ENCODE measurements around the gene DNAH14.
"Not testable (repeated sequence)": the region's sequence is repeated elsewhere in the genome, so short reads cannot be mapped to it uniquely, and the experiment has no call there.

DNAH14 gene

GRCh38 chr1:224929335-224930237, at the start of gene DNAH14:
Gene DNAH14, plus strand, starts transcription at chr1:224929675. Its CDS starts 23,028 bp downstream, at chr1:224952703.
- peak; percentile 2 for DNase-seq (ENCODE audit: low spot score)

DNA sequence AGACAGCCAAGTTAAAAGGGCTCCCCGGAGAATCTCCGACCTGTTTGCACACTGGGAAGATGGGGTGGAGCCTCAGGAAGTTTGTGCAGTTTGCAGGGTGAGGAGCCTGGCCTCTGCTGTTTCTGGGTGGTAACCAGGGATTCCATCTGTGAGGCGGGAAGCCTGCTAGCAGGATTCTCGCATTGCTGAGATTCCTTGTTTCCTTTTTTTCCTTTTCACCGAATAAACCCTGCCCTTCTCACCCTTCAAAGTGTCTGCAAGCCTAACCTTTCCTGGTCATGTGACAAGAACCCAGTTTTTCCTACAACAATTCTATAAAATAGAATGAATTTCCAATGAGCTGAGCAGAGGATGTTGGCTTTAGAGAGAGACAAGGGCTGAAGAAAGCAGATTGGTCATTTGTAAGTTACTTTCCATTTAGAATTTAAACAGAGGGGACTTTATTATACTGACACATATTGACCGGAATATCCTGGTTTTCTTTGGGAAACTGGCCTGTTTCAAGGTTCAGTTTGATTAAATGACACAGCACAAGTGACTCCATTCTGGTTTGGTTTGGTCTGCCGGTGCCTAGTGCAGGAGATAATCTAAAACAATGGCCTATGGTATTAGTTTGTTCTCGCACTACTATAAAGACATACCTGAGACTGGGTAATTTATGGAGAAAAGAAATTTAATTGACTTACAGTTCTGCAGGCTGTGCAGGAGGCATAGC, 48.7 kb upstream of the DNAH14 start:
- no peak for DNase-seq (ENCODE audit: low spot score)

- DNase-seq (ENCODE audit: low spot score) = not testable (repeated sequence)
Measured at GRCh38 chr1:224881308-224881692, 48.2 kb upstream of the DNAH14 start.

- DNase-seq (ENCODE audit: low spot score) = no peak
Measured at GRCh38 chr1:224881762-224882211, 47.7 kb upstream of the DNAH14 start.

- no peak for DNase-seq (ENCODE audit: low spot score)
Measured at GRCh38 chr1:224882264-224882663, 47.2 kb upstream of the DNAH14 start.

- DNase-seq (ENCODE audit: low spot score) = no peak
Measured at GRCh38 chr1:224883091-224883490, 46.4 kb upstream of the DNAH14 start.

GRCh38 chr1:224884361-224884801, 45.1 kb upstream of the DNAH14 start:
- DNase-seq (ENCODE audit: low spot score) = no peak

GRCh38 chr1:224885376-224885775, 44.1 kb upstream of the DNAH14 start:
- DNase-seq (ENCODE audit: low spot score) = not testable (repeated sequence)

- DNase-seq (ENCODE audit: low spot score) = no peak
Measured at GRCh38 chr1:224894915-224895314, 34.6 kb upstream of the DNAH14 start.

- no peak for DNase-seq (ENCODE audit: low spot score)
Measured at GRCh38 chr1:224896130-224896781, 33.2 kb upstream of the DNAH14 start.

- no peak for DNase-seq (ENCODE audit: low spot score)
Measured at GRCh38 chr1:224897529-224898327, 31.7 kb upstream of the DNAH14 start.

- DNase-seq (ENCODE audit: low spot score) = no peak
Measured at GRCh38 chr1:224898937-224899336, 30.5 kb upstream of the DNAH14 start.

DNA sequence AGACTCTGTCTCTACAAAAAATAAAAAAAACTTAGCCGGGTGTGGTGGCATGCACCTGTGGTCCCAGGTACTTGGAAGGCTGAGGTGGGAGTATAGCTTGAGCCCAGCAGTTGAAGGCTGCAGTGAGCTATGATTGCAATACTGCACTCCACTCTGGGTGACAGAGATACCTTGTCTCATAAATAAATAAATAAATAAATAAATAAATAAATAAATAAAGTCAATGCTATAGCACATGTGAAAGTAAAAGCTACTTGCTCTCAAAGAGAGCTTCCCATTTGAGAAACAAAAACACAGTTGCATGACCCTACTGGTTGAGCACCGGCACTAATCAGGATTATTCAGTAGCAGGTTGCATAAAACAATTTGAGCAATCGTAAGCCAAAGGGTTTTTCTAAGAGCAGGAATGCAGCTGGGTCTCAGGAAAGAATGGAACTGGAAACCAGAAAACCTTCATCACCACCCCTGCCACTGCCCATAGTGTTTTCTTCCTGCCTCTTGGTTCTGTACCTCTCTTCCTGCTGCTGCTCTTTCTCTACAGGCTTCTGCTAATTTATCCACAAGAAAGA, 29.3 kb upstream of the DNAH14 start:
- no peak for DNase-seq (ENCODE audit: low spot score)

DNA sequence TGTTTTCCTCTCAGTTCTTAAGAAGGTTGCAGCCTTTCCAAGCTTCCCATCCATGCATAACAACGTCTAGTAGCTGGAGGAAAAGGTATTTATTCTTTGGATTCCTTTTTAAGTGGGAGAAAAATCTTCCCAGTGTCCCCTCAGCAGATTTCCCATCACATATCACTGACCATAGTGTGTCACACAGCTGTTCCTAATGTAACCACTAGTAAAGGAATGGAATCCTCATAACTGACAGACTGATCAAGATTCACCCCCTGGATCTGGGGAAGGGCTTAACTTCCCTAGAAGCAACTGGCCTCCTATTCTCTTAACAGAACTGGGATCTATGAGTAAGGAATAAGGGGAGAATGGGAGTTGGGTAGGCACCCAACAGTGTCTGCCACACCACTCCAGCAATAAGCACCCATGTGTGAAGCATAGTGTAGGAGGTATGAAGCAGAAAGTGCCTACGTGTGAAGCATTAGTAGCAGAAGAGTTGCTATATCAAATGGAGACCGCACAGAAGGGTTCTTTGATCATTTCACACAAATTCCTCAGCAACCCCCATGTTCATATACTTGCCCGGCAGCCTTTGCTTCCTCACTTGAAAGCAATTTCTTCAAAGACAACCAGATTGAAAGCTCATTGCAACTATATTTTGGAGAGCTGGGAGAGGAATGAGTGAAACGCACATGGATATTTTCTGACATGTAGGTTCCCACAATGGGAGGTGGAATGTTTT, 28.2 kb upstream of the DNAH14 start:
- DNase-seq (ENCODE audit: low spot score) = no peak

DNA sequence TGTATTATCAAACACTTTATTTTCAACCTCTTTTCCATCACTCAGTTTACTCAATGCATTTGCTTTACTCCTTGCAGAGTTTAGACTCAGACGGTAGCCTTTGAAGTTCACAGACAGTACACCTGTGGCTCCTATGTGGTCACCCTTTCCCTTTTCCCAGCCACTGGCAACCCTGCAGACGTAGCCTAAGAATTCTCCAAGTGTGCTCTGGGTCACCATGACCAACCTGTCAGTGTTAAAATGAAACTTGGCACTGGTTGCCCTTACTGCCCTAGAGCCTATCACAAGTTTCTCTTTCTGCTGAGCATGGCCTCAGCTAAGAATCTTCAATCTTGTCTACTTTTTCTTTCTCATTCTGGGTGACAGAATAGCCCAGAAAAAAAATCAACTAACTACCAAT, 25.5 kb upstream of the DNAH14 start:
- no peak for DNase-seq (ENCODE audit: low spot score)

- no peak for DNase-seq (ENCODE audit: low spot score)
Measured at GRCh38 chr1:224906340-224906739, 23.1 kb upstream of the DNAH14 start.

DNA sequence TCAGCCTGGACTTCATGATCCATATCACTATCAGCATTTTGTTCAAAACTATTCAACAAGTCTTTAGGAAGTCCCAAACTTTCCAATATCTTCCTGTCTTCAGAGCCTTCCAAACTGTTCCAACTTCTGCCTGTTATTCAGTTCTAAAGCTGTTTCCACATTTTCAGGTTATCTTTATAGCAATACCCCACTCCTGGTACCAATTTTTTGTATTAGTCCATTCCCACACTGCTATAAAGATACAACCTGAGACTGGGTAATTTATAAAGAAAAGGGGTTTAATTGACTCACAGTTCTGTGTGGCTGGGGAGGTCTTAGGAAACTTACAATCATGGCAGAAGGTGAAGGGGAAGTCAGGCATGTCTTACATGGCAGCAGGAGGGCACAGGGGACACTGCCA, 18.3 kb upstream of the DNAH14 start:
- DNase-seq (ENCODE audit: low spot score) = no peak

DNA sequence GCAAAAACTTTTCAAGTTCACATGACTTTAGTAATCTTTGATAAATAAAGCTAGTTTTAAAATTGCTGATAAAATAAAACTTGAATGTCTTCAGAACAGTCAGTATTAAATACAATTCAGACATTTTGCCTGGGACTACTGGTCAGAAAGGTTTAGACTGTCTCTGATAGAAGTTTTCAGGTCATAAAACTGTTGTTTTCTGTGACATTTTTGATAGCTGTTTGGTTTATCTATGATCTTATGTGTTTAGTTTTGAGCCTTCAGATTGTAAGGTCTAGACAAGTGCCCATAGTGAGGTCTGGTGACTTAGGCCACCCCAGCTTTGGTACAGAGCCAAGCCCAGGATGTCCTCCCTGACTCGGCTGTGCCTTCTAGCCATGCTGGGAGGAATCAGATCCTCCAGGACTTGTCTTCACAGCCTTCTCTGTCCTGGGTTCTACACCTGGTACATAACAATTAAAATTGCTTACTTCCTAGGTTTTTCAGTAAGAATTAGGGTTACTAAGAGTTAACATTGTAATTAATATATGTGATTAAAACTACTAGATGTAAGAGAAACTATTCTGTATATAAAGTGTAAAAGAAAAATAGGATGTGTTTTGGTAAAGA, 15.1 kb upstream of the DNAH14 start:
- DNase-seq (ENCODE audit: low spot score) = no peak

DNA sequence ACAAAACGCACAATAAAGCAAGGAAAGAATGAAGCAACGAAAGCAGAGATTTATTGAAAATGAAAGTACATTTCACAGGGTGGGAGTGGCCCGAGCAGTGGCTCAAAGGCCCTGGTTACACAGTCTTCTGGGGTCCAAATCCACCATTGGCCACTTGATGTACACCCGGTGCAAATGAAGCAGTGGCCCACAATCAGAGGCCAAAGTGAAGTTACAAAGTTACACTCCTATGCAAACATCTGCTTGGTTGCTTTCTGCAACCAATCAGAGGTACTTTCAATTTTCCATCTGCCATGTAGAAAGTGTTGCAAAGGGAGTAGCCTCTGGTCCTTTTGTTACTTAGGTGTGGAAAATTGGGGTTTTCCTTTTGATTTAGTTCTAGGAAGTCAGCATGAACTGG, 10.0 kb upstream of the DNAH14 start:
- no peak for DNase-seq (ENCODE audit: low spot score)

DNA sequence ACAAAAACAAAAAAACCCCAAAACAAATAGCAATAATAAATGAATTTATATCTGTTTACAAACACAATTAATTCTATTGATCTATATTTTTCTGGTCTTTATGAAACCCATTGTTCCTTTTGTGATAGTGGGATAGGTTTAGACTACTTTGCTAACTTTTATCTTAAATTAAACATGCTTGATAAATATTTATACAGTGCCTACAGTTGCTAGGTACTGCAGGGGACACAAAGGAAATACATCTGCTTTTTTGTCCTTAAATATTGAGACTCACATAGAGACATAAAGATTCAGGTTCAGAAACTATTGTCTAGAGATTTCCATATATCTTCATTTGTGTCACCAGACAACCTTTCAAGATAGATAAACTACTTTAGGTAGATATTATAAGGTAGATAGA, 8.5 kb upstream of the DNAH14 start:
- DNase-seq (ENCODE audit: low spot score) = no peak

Measured in Ammon's horn (tissue), 1 donor.